Lung (tissue), 12 donors: Measurements from ENCODE around the gene LDHD. TPM values are rescaled to one million over a fixed set of nuclear protein-coding genes. Genes with fewer than 3 reads are reported as not detected.

Experiments used
- ATAC-seq: fragments of 200-7000 bp; cut with Tn5 transposase; one replicate; pipeline ENCODE4 v1.9.1; 2020; ENCODE audit warnings: moderate number of reproducible peaks; ENCODE audit not compliant: insufficient read depth, low FRiP score
- DNase-seq, 3 donors: peaks; one replicate each; pipeline ENCODE4 v3.0.0-alpha.2; 2013 to 2017
- H3K27ac ChIP-seq, 2 donors: one replicate each; pipeline ENCODE4 v1.5.1; 2013; ENCODE audit warnings: mild to moderate bottlenecking in 2 of 2, moderate library complexity in 2 of 2, control low read depth in 1 of 2, inconsistent platforms in 1 of 2, low read depth in 1 of 2, low read length in 1 of 2
- H3K27me3 ChIP-seq, 3 donors: one replicate each; pipeline ENCODE4 v1.5.1; 2013; ENCODE audit warnings: low read length in 2 of 3; ENCODE audit not compliant: control insufficient read depth in 3 of 3, insufficient read depth in 3 of 3
- H3K36me3 ChIP-seq, 4 donors: one replicate each; pipeline ENCODE4 v1.5.1; 2013; ENCODE audit warnings: low read length in 4 of 4, mild to moderate bottlenecking in 1 of 4, moderate library complexity in 1 of 4; ENCODE audit not compliant: control insufficient read depth in 4 of 4, insufficient read depth in 4 of 4
- H3K4me1 ChIP-seq, 5 donors: one replicate each; pipeline ENCODE4 v1.5.1; 2013; ENCODE audit warnings: low read length in 5 of 5, mild to moderate bottlenecking in 2 of 5, moderate library complexity in 1 of 5; ENCODE audit not compliant: control insufficient read depth in 5 of 5, insufficient read depth in 5 of 5
- H3K4me3 ChIP-seq: one replicate; pipeline ENCODE4 v1.5.1; 2013; ENCODE audit warnings: mild to moderate bottlenecking, control low read depth, moderate library complexity
- H3K9ac ChIP-seq, 2 donors: one replicate each; pipeline ENCODE4 v1.5.1; 2013; ENCODE audit warnings: low read length in 2 of 2, control low read depth in 1 of 2; ENCODE audit not compliant: insufficient read depth in 1 of 2
- H3K9me3 ChIP-seq, 4 donors: one replicate each; pipeline ENCODE4 v1.5.1; 2013; ENCODE audit warnings: low read length in 3 of 4, mild to moderate bottlenecking in 1 of 4, moderate library complexity in 1 of 4; ENCODE audit not compliant: control insufficient read depth in 4 of 4, insufficient read depth in 3 of 4
- CTCF ChIP-seq: IDR thresholded peaks from 2 replicates; pipeline ENCODE4 v1.5.1; 2012; ENCODE audit warnings: mild to moderate bottlenecking; ENCODE audit errors: control extremely low read depth, extremely low read depth
- WGBS, 2 donors: extraction: QIAGEN DNeasy Blood & Tissue Kit; methylation state at CpG; one replicate each; pipeline ENCODE4 v1.1.7; 2013; 5-methylcytosine and 5-hydroxymethylcytosine counted together
- polyA plus RNA-seq, 2 donors: library from polyadenylated mRNA; stranded (reverse); fragments of 200-250 nt; gene quantifications; one replicate each; pipeline ENCODE4 v1.2.1, GENCODE V29; 2013
- total RNA-seq, 2 donors: library from RNA; depleted of rRNA in 1 of 2; stranded (reverse); fragments of >200 nt in 1 of 2; gene quantifications; one replicate each; pipeline ENCODE4 v1.2.1, GENCODE V29; 2014 to 2021
- donor health status: control.
- donor health status: control.
- donor health status: Bipolar disorder and iron deficiency.
- donor health status: healthy.
- donor health status: DM: yes; HTN: yes; CAD: no.

Gene LDHD
- total and polyA plus RNA-seq, 4 donors, result 4.3 to 17.0 (median 8.1) TPM

GRCh38 chr16:75111961-75112733 is 4.4 kb downstream of the LDHD start:
- peaks cover 0 to 5% (median 0%) of the 10 kb centered on the region in 4 donors for H3K36me3 ChIP-seq
- no peaks in the 10 kb centered on the region for H3K9me3 ChIP-seq
- ATAC-seq, result no peak
- no peak for DNase-seq
- H3K27me3 ChIP-seq, result no peaks in the 10 kb centered on the region
- H3K4me1 ChIP-seq, result peaks cover 0 to 46% (median 21%) of the 10 kb centered on the region in 5 donors
- peak overlapping the region; percentile 71 to 72 for H3K27ac ChIP-seq
- no peak for TF ChIP-seq CTCF
- no peak overlapping the region for H3K4me3 ChIP-seq
- 18 to 41% methylated on average over 26 of the region's 26 CpGs for WGBS, 2 donors
- H3K9ac ChIP-seq, result no peak overlapping the region

GRCh38 chr16:75111514-75111940 is 5.1 kb downstream of the LDHD start:
- H3K36me3 ChIP-seq, result peaks cover 0 to 7% (median 2%) of the 10 kb centered on the region in 4 donors
- no peak for TF ChIP-seq CTCF
- peak overlapping the region; percentile 48 to 71 for H3K27ac ChIP-seq
- 31 to 37% methylated on average over 7 of the region's 7 CpGs for WGBS, 2 donors
- no peak overlapping the region for H3K9ac ChIP-seq
- ATAC-seq (no peak), DNase-seq (no peak)
- no peaks in the 10 kb centered on the region for H3K9me3 ChIP-seq
- H3K4me1 ChIP-seq, result peaks cover 0 to 52% (median 27%) of the 10 kb centered on the region in 5 donors
- H3K27me3 ChIP-seq, result no peaks in the 10 kb centered on the region
- H3K4me3 ChIP-seq, result no peak overlapping the region

- no peak overlapping the region for H3K4me3 ChIP-seq
- no peaks in the 10 kb centered on the region for H3K27me3 ChIP-seq
- H3K27ac ChIP-seq, result peak overlapping the region; percentile 71 to 77
- peak; percentile 95 for TF ChIP-seq CTCF
- H3K36me3 ChIP-seq, result peaks cover 0 to 7% (median 2%) of the 10 kb centered on the region in 4 donors
- WGBS, 2 donors, result 23 to 26% methylated on average over 28 of the region's 28 CpGs
- ATAC-seq (peak; percentile 66), DNase-seq (peak; percentile 91 to 96 (median 92))
- H3K9me3 ChIP-seq, result no peaks in the 10 kb centered on the region
- peaks cover 0 to 58% (median 27%) of the 10 kb centered on the region in 5 donors for H3K4me1 ChIP-seq
- H3K9ac ChIP-seq, result peak overlapping the region in 1 of 2 donors; percentile 16
These were observed 5.7 kb downstream of the LDHD start for GRCh38 chr16:75110637-75111513.
